ENCODE data around the gene ERP44.

DNA sequence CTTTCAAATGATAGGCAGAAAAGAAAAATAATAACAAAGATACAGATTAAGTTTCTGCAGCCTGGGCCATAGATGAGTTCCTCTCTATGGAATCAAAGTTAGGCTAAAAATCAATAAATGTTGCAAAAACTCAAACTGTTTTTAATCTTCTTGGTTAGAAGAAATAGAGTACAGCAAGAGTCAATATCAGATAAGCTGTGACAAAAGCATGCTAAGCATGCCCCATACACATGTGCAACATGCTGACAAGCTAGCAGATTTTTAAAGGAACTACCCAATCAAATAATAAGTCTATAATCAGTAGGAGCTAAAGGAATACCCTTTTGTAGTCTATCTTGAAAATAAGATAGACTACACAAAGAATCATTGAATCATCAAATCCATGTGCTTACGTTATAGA, 6.7 kb downstream of the ERP44 start:
- no peak for TF ChIP-seq POLR2AphosphoS5 (IDR thresholded peaks at IDR 0.05)
- TF ChIP-seq, protein P1, sequence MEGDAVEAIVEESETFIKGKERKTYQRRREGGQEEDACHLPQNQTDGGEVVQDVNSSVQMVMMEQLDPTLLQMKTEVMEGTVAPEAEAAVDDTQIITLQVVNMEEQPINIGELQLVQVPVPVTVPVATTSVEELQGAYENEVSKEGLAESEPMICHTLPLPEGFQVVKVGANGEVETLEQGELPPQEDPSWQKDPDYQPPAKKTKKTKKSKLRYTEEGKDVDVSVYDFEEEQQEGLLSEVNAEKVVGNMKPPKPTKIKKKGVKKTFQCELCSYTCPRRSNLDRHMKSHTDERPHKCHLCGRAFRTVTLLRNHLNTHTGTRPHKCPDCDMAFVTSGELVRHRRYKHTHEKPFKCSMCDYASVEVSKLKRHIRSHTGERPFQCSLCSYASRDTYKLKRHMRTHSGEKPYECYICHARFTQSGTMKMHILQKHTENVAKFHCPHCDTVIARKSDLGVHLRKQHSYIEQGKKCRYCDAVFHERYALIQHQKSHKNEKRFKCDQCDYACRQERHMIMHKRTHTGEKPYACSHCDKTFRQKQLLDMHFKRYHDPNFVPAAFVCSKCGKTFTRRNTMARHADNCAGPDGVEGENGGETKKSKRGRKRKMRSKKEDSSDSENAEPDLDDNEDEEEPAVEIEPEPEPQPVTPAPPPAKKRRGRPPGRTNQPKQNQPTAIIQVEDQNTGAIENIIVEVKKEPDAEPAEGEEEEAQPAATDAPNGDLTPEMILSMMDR (IDR thresholded peaks at IDR 0.05): no peak
- no peak for TF ChIP-seq POLR2A (IDR thresholded peaks at IDR 0.05)
- no peak for TF ChIP-seq EP300 (IDR thresholded peaks at IDR 0.05)

Measured in suprapubic skin (tissue), 4 donors.